Heart right ventricle (tissue), 16 donors: ENCODE data around the gene ITGA1. TPM values are rescaled to one million over a fixed set of nuclear protein-coding genes. Genes with fewer than 3 reads are reported as not detected.
A peak's percentile ranks its signal among the peaks of the same experiment; 100 is the strongest.

Source experiments
- ATAC-seq, 8 donors: fragments of 200-7000 bp; cut with Tn5 transposase; one replicate each; pipeline ENCODE4 v1.9.1; 2020; ENCODE audit warnings: mild to moderate bottlenecking in 8 of 8, moderate library complexity in 8 of 8, moderate number of reproducible peaks in 1 of 8
- DNase-seq, 2 donors: peaks; one replicate each; pipeline ENCODE4 v3.0.0-alpha.2; 2020
- H3K27ac ChIP-seq, 10 donors: fragments of 200-600 bp; sonication (generic) in 2 of 10; one replicate each; pipeline versions ENCODE4 v1.5.0 to v1.8.0; 2020 to 2022; ENCODE audit warnings: mild to moderate bottlenecking in 3 of 10
- H3K27me3 ChIP-seq, 7 donors: fragments of 200-600 bp; one replicate each; pipeline ENCODE4 v1.8.0; 2021 to 2022; ENCODE audit warnings: mild to moderate bottlenecking in 2 of 7
- H3K36me3 ChIP-seq, 9 donors: fragments of 200-600 bp; sonication (generic) in 1 of 9; one replicate each; pipeline versions ENCODE4 v1.5.0 to v1.8.0; 2020 to 2022; ENCODE audit warnings: mild to moderate bottlenecking in 2 of 9
- H3K4me1 ChIP-seq, 9 donors: fragments of 200-600 bp; sonication (generic) in 1 of 9; one replicate each; pipeline versions ENCODE4 v1.5.0 to v1.8.0; 2020 to 2022; ENCODE audit warnings: mild to moderate bottlenecking in 4 of 9
- H3K4me3 ChIP-seq, 10 donors: fragments of 200-600 bp; sonication (generic) in 2 of 10; one replicate each; pipeline versions ENCODE4 v1.5.0 to v1.8.0; 2020 to 2022; ENCODE audit warnings: mild to moderate bottlenecking in 7 of 10, moderate library complexity in 2 of 10
- H3K9me3 ChIP-seq, 11 donors: fragments of 200-600 bp in 10 of 11; sonication (generic) in 2 of 11; one replicate each; pipeline versions ENCODE4 v1.5.0 to v1.8.0; 2013 to 2022; ENCODE audit warnings: mild to moderate bottlenecking in 2 of 11, control low read depth in 1 of 11, moderate library complexity in 1 of 11
- CTCF ChIP-seq, 9 donors: fragments of 200-600 bp; sonication (generic) in 2 of 9; IDR thresholded peaks; one replicate each; pipeline versions ENCODE4 v1.5.0 to v1.8.0; 2021 to 2022; ENCODE audit warnings: antibody characterized with exemption in 9 of 9, mild to moderate bottlenecking in 5 of 9, moderate library complexity in 1 of 9
- WGBS, 2 donors: extraction: QIAGEN DNeasy Blood & Tissue Kit; methylation state at CpG; one replicate each; pipeline ENCODE4 v1.1.7; 2013; ENCODE audit warnings: inconsistent platforms in 1 of 2; 5-methylcytosine and 5-hydroxymethylcytosine counted together
- intact Hi-C, 10 donors: fragments of 100-400 bp; cut with DNase I; formaldehyde crosslinking; loops; one replicate each; pipeline versions ENCODE4 v1.11.1 to v1.14.2; 2022
- long read RNA-seq, 3 donors: library from polyadenylated mRNA; unstranded; transcript quantifications; one replicate each; pipeline ENCODE4 v2.0.0, GENCODE V29; 2020 to 2021
- polyA plus RNA-seq, 2 donors: library from polyadenylated mRNA; stranded (reverse); fragments of 200-250 nt; gene quantifications; one replicate each; pipeline ENCODE4 v1.2.3, GENCODE V29; 2013
- total RNA-seq, 10 donors: library from RNA; stranded (reverse); fragmentation: NEBNext Ultra II Directional in 3 of 10; extraction: Animal tissue kit (Norgen Biotek cat#: 25700) in 3 of 10; gene quantifications; one replicate each; pipeline versions ENCODE4 v1.2.1 to v1.2.4, GENCODE V29; 2021 to 2023
- donor health status: Arrhythmogenic right ventricular cardiomyopathy.
- donor health status: ischemic (EF 13 %, LVEDD 7.1; RV severe dilation, severe dysfunction).
- donor health status: healthy with polysubstance abuse.
- donor health status: DM: no; HTN: yes; CAD: no.
- donor health status: DM: no; HTN: no; CAD: no.
- donor health status: ischemic (EF 25% LVEDD 6.9; RV normal size, moderate dysfunction).
- donor health status: ischemic (EF 25% LVEDD 5.7; RV mildly dilated, moderate dysfunction).
- donor health status: healthy.
- donor health status: DM: yes; HTN: yes; CAD: no.
- donor health status: Ischemic cardiomyopathy.
- donor health status: ischemic (EF 35%, LVEDD 5.7; RV mildly dilated, moderate dysfunction).
- donor health status: nonischemic (EF 11% LVEDD 7.7; RV severe dilation, severe dysfunction).
- donor health status: DM: yes; HTN: yes; CAD: no.
- donor health status: PGD.
- donor health status: ischemic (EF 29% LVEDD 5.4; RV normal size, mild dysfunction).
- donor health status: nonischemic (EF 23%, LVEDD 6.1; RV moderate dilation, normal function).

ITGA1 gene
- total RNA-seq (10 to 100 TPM; 17.7 to 48.2 (median 25.4) TPM), polyA plus RNA-seq (10 to 100 TPM in 1 of 2 donors, 1 to 10 TPM in 1; 7.7 to 11.6 TPM)
- long read RNA-seq, donor 1, full-length matches to known transcripts = 20 of 40 reads
- long read RNA-seq, donor 1, partial matches to known transcripts = 17 of 40 reads
- long read RNA-seq, donor 1, other reads (novel, unspliced or antisense) = 3 of 40 reads
- long read RNA-seq, donor 2, full-length matches to known transcripts = 27 of 31 reads
- long read RNA-seq, donor 2, partial matches to known transcripts = 2 of 31 reads
- long read RNA-seq, donor 2, other reads (novel, unspliced or antisense) = 2 of 31 reads
- long read RNA-seq, donor 3, full-length matches to known transcripts = 28 of 54 reads
- long read RNA-seq, donor 3, partial matches to known transcripts = 15 of 54 reads
- long read RNA-seq, donor 3, other reads (novel, unspliced or antisense) = 11 of 54 reads

GRCh38 chr5:52787600-52788504, at the start of gene ITGA1, which contains the start of gene PELO:
ITGA1 (plus strand) TSS chr5:52787916; CDS start chr5:52788354, 438 bp downstream.
PELO (plus strand) TSS chr5:52787916; CDS start chr5:52800395, 12,479 bp downstream.
- peak in 8 of 9 donors; percentile 43 to 77 (median 53) for TF ChIP-seq CTCF (IDR thresholded peaks at IDR 0.05)
- 1% methylated on average over 61 of the region's 61 CpGs for WGBS, 2 donors
- Histone ChIP-seq H3K27me3 (peaks cover 0 to 21% (median 0%) of the 10 kb centered on the region in 7 donors), H3K9me3 (no peaks in the 10 kb centered on the region), H3K4me1 (peaks cover 0 to 64% (median 14%) of the 10 kb centered on the region in 9 donors), H3K4me3 (peak within 1 kb of the TSS; percentile 45 to 80 (median 68)), H3K27ac (peak within 1 kb of the TSS; percentile 56 to 96 (median 90)), H3K36me3 (no peaks in the 10 kb centered on the region)
- intact Hi-C loops = loop anchor here in 9 of 10 donors (2.0 to 10.0 kb wide), 9 partner anchors 61 to 307 kb away; no protein-coding TSS in a partner anchor
- ATAC-seq (peak; percentile 79 to 96 (median 91)), DNase-seq (peak; percentile 72 to 77)

GRCh38 chr5:52738095-52738506, 49.6 kb upstream of the ITGA1 start:
- no peak overlapping the region for H3K4me3 ChIP-seq
- no peak for ATAC-seq
- intact Hi-C loops = no loop called here

GRCh38 chr5:52740007-52740406, 47.7 kb upstream of the ITGA1 start:
- Histone ChIP-seq H3K27ac (no peak overlapping the region), H3K36me3 (no peaks in the 10 kb centered on the region), H3K4me3 (no peak overlapping the region), H3K27me3 (no peaks in the 10 kb centered on the region), H3K9me3 (peaks cover 0 to 6% (median 0%) of the 10 kb centered on the region in 11 donors), H3K4me1 (peaks cover 0 to 44% (median 25%) of the 10 kb centered on the region in 9 donors)
- no peak for TF ChIP-seq CTCF (IDR thresholded peaks at IDR 0.05)
- no peak for ATAC-seq
- no peak for DNase-seq
- intact Hi-C loops = no loop called here
- 64 to 67% methylated on average over 2 of the region's 2 CpGs for WGBS, 2 donors

More at GRCh38 chr5:52738095-52738506, 49.6 kb upstream of the ITGA1 start:
- H3K4me1 ChIP-seq = peaks cover 0 to 25% (median 6%) of the 10 kb centered on the region in 9 donors
- H3K9me3 ChIP-seq = peaks cover 0 to 6% (median 0%) of the 10 kb centered on the region in 11 donors
- DNase-seq = no peak
- no peaks in the 10 kb centered on the region for H3K36me3 ChIP-seq
- H3K27me3 ChIP-seq = no peaks in the 10 kb centered on the region
- no peak for TF ChIP-seq CTCF (IDR thresholded peaks at IDR 0.05)
- peak overlapping the region in 2 of 10 donors; percentile 26 to 38 for H3K27ac ChIP-seq

GRCh38 chr5:52743012-52743411, 44.7 kb upstream of the ITGA1 start:
- no peaks in the 10 kb centered on the region for H3K27me3 ChIP-seq
- H3K27ac ChIP-seq = peak overlapping the region in 9 of 10 donors; percentile 1 to 59 (median 47)
- intact Hi-C loops = no loop called here
- WGBS, 2 donors = 61% methylated on average over 2 of the region's 2 CpGs
- H3K9me3 ChIP-seq = no peaks in the 10 kb centered on the region
- DNase-seq (no peak), ATAC-seq (peak in 4 of 8 donors; percentile 61 to 89 (median 67))
- H3K4me1 ChIP-seq = peaks cover 0 to 43% (median 31%) of the 10 kb centered on the region in 9 donors
- H3K36me3 ChIP-seq = no peaks in the 10 kb centered on the region
- no peak overlapping the region for H3K4me3 ChIP-seq
- TF ChIP-seq CTCF (IDR thresholded peaks at IDR 0.05) = no peak
